ENCODE measurements around the gene POU3F1.

Gene POU3F1

GRCh38 chr1:38062361-38063288 lies 16.0 kb upstream of the POU3F1 start:
- Histone ChIP-seq H3K27ac (ENCODE audit: low read length, poor library complexity, severe bottlenecking) (no peak overlapping the region), H3K79me1 (replicated peaks; ENCODE audit: low read length, poor library complexity, severe bottlenecking) (no peaks in the 10 kb centered on the region), H4K8ac (ENCODE audit: low read length) (no peak overlapping the region), H3K9me3 (ENCODE audit: control insufficient read depth, low read length) (no peaks in the 10 kb centered on the region), H3K4me2 (ENCODE audit: low read length, poor library complexity, severe bottlenecking) (no peak overlapping the region), H3K4me3 (ENCODE audit: insufficient read depth in 1 of 2, low read depth in 1 of 2, low read length in 2 of 2) (no peak overlapping the region), H2AK5ac (ENCODE audit: low read length, severe bottlenecking) (no peak overlapping the region), H2BK12ac (ENCODE audit: low read length in 2 of 2) (no peak overlapping the region), H3K27me3 (ENCODE audit: control insufficient read depth in 1 of 2, insufficient read depth in 1 of 2, low read length in 2 of 2) (peaks cover 28 to 32% of the 10 kb centered on the region in 2 experiments), H2AFZ (ENCODE audit: low read depth, low read length) (no peak overlapping the region), H2BK5ac (ENCODE audit: low read depth, low read length, poor library complexity, severe bottlenecking) (no peak overlapping the region), H3K36me3 (ENCODE audit: control insufficient read depth in 1 of 2, insufficient read depth in 2 of 2, low read depth in 1 of 2, low read length in 2 of 2) (no peaks in the 10 kb centered on the region), H3K14ac (ENCODE audit: low read length in 2 of 2) (no peak overlapping the region), H3K23ac (ENCODE audit: low read length in 2 of 2) (no peak overlapping the region), H3K9ac (ENCODE audit: low read length) (no peak overlapping the region), H2BK15ac (ENCODE audit: low read depth, poor library complexity, severe bottlenecking) (no peak overlapping the region), H2BK120ac (ENCODE audit: low read depth, low read length) (no peak overlapping the region), H3K4me1 (ENCODE audit: control insufficient read depth, insufficient read depth, low read depth, low read length) (peaks cover 12% of the 10 kb centered on the region), H4K91ac (ENCODE audit: low read length) (no peak overlapping the region), H3K18ac (ENCODE audit: low read depth in 1 of 2, low read length in 2 of 2) (no peak overlapping the region), H3K4ac (ENCODE audit: low read depth in 1 of 2, low read length in 2 of 2) (no peak overlapping the region)
- 85% methylated on average over 4 of the region's 6 CpGs for WGBS
- no peak for DNase-seq

GRCh38 chr1:38061883-38062328 lies 15.3 kb upstream of the POU3F1 start:
- Histone ChIP-seq H3K18ac (ENCODE audit: low read depth in 1 of 2, low read length in 2 of 2) (no peak overlapping the region), H2AK5ac (ENCODE audit: low read length, severe bottlenecking) (no peak overlapping the region), H4K8ac (ENCODE audit: low read length) (no peak overlapping the region), H3K27me3 (ENCODE audit: control insufficient read depth in 1 of 2, insufficient read depth in 1 of 2, low read length in 2 of 2) (peaks cover 24 to 28% of the 10 kb centered on the region in 2 experiments), H2AFZ (ENCODE audit: low read depth, low read length) (no peak overlapping the region), H3K9ac (ENCODE audit: low read length) (no peak overlapping the region), H3K79me1 (replicated peaks; ENCODE audit: low read length, poor library complexity, severe bottlenecking) (no peaks in the 10 kb centered on the region), H3K4me1 (ENCODE audit: control insufficient read depth, insufficient read depth, low read depth, low read length) (peaks cover 12% of the 10 kb centered on the region), H3K4me3 (ENCODE audit: insufficient read depth in 1 of 2, low read depth in 1 of 2, low read length in 2 of 2) (no peak overlapping the region), H3K36me3 (ENCODE audit: control insufficient read depth in 1 of 2, insufficient read depth in 2 of 2, low read depth in 1 of 2, low read length in 2 of 2) (no peaks in the 10 kb centered on the region), H2BK120ac (ENCODE audit: low read depth, low read length) (no peak overlapping the region), H3K23ac (ENCODE audit: low read length in 2 of 2) (no peak overlapping the region), H3K14ac (ENCODE audit: low read length in 2 of 2) (no peak overlapping the region), H2BK15ac (ENCODE audit: low read depth, poor library complexity, severe bottlenecking) (peak overlapping the region; percentile 33), H3K9me3 (ENCODE audit: control insufficient read depth, low read length) (no peaks in the 10 kb centered on the region), H3K27ac (ENCODE audit: low read length, poor library complexity, severe bottlenecking) (no peak overlapping the region), H2BK5ac (ENCODE audit: low read depth, low read length, poor library complexity, severe bottlenecking) (no peak overlapping the region), H3K4me2 (ENCODE audit: low read length, poor library complexity, severe bottlenecking) (no peak overlapping the region), H2BK12ac (ENCODE audit: low read length in 2 of 2) (no peak overlapping the region), H4K91ac (ENCODE audit: low read length) (no peak overlapping the region), H3K4ac (ENCODE audit: low read depth in 1 of 2, low read length in 2 of 2) (no peak overlapping the region)
- no peak for DNase-seq
- WGBS = 82% methylated on average over 7 of the region's 7 CpGs

- Histone ChIP-seq H3K27me3 (ENCODE audit: control insufficient read depth in 1 of 2, insufficient read depth in 1 of 2, low read length in 2 of 2) (peaks cover 23 to 31% of the 10 kb centered on the region in 2 experiments), H2BK5ac (ENCODE audit: low read depth, low read length, poor library complexity, severe bottlenecking) (no peak overlapping the region), H3K14ac (ENCODE audit: low read length in 2 of 2) (no peak overlapping the region), H2BK15ac (ENCODE audit: low read depth, poor library complexity, severe bottlenecking) (no peak overlapping the region), H3K9me3 (ENCODE audit: control insufficient read depth, low read length) (no peaks in the 10 kb centered on the region), H3K4me1 (ENCODE audit: control insufficient read depth, insufficient read depth, low read depth, low read length) (peaks cover 12% of the 10 kb centered on the region), H3K4ac (ENCODE audit: low read depth in 1 of 2, low read length in 2 of 2) (no peak overlapping the region), H4K91ac (ENCODE audit: low read length) (no peak overlapping the region), H3K36me3 (ENCODE audit: control insufficient read depth in 1 of 2, insufficient read depth in 2 of 2, low read depth in 1 of 2, low read length in 2 of 2) (no peaks in the 10 kb centered on the region), H3K27ac (ENCODE audit: low read length, poor library complexity, severe bottlenecking) (no peak overlapping the region), H3K4me2 (ENCODE audit: low read length, poor library complexity, severe bottlenecking) (no peak overlapping the region), H3K23ac (ENCODE audit: low read length in 2 of 2) (no peak overlapping the region), H3K79me1 (replicated peaks; ENCODE audit: low read length, poor library complexity, severe bottlenecking) (no peaks in the 10 kb centered on the region), H3K18ac (ENCODE audit: low read depth in 1 of 2, low read length in 2 of 2) (no peak overlapping the region), H2BK12ac (ENCODE audit: low read length in 2 of 2) (no peak overlapping the region), H3K4me3 (ENCODE audit: insufficient read depth in 1 of 2, low read depth in 1 of 2, low read length in 2 of 2) (no peak overlapping the region), H3K9ac (ENCODE audit: low read length) (no peak overlapping the region), H4K8ac (ENCODE audit: low read length) (no peak overlapping the region), H2AK5ac (ENCODE audit: low read length, severe bottlenecking) (no peak overlapping the region), H2AFZ (ENCODE audit: low read depth, low read length) (no peak overlapping the region), H2BK120ac (ENCODE audit: low read depth, low read length) (no peak overlapping the region)
- WGBS = 88% methylated on average over 1 of the region's 1 CpG
- no peak for DNase-seq
Measured at GRCh38 chr1:38061290-38061689, 14.7 kb upstream of the POU3F1 start.

- Histone ChIP-seq H3K9me3 (ENCODE audit: control insufficient read depth, low read length) (no peaks in the 10 kb centered on the region), H3K4me3 (ENCODE audit: insufficient read depth in 1 of 2, low read depth in 1 of 2, low read length in 2 of 2) (no peak overlapping the region), H3K36me3 (ENCODE audit: control insufficient read depth in 1 of 2, insufficient read depth in 2 of 2, low read depth in 1 of 2, low read length in 2 of 2) (no peaks in the 10 kb centered on the region), H3K4ac (ENCODE audit: low read depth in 1 of 2, low read length in 2 of 2) (no peak overlapping the region), H4K8ac (ENCODE audit: low read length) (no peak overlapping the region), H2BK15ac (ENCODE audit: low read depth, poor library complexity, severe bottlenecking) (no peak overlapping the region), H3K18ac (ENCODE audit: low read depth in 1 of 2, low read length in 2 of 2) (no peak overlapping the region), H3K27me3 (ENCODE audit: control insufficient read depth in 1 of 2, insufficient read depth in 1 of 2, low read length in 2 of 2) (peaks cover 21 to 33% of the 10 kb centered on the region in 2 experiments), H3K23ac (ENCODE audit: low read length in 2 of 2) (no peak overlapping the region), H2BK5ac (ENCODE audit: low read depth, low read length, poor library complexity, severe bottlenecking) (no peak overlapping the region), H3K14ac (ENCODE audit: low read length in 2 of 2) (no peak overlapping the region), H3K9ac (ENCODE audit: low read length) (no peak overlapping the region), H2AK5ac (ENCODE audit: low read length, severe bottlenecking) (no peak overlapping the region), H2AFZ (ENCODE audit: low read depth, low read length) (no peak overlapping the region), H3K4me2 (ENCODE audit: low read length, poor library complexity, severe bottlenecking) (no peak overlapping the region), H3K4me1 (ENCODE audit: control insufficient read depth, insufficient read depth, low read depth, low read length) (peaks cover 12% of the 10 kb centered on the region), H2BK120ac (ENCODE audit: low read depth, low read length) (no peak overlapping the region), H3K79me1 (replicated peaks; ENCODE audit: low read length, poor library complexity, severe bottlenecking) (no peaks in the 10 kb centered on the region), H2BK12ac (ENCODE audit: low read length in 2 of 2) (no peak overlapping the region), H4K91ac (ENCODE audit: low read length) (no peak overlapping the region), H3K27ac (ENCODE audit: low read length, poor library complexity, severe bottlenecking) (no peak overlapping the region)
- no peak for DNase-seq
- WGBS = no CpG with 5 or more reads among the region's 2 CpGs
Measured at GRCh38 chr1:38060498-38060897, 13.9 kb upstream of the POU3F1 start.

Measured in mesenchymal stem cell (in vitro differentiated cells and primary cell).